GM12875 (cell line): ENCODE results near the gene GRID2.

Source experiments
- H3K4me3 ChIP-seq: one replicate; pipeline ENCODE4 v1.5.1; 2011; ENCODE audit warnings: low read depth, low read length, control low read depth
- TF ChIP-seq, protein P1 (sequence below): IDR thresholded peaks from 2 replicates; pipeline ENCODE4 v1.5.1; 2011; ENCODE audit warnings: low read depth, mild to moderate bottlenecking, control low read depth, inconsistent platforms, low read length, moderate library complexity, borderline replicate concordance; ENCODE audit not compliant: insufficient read depth

Gene GRID2

DNA sequence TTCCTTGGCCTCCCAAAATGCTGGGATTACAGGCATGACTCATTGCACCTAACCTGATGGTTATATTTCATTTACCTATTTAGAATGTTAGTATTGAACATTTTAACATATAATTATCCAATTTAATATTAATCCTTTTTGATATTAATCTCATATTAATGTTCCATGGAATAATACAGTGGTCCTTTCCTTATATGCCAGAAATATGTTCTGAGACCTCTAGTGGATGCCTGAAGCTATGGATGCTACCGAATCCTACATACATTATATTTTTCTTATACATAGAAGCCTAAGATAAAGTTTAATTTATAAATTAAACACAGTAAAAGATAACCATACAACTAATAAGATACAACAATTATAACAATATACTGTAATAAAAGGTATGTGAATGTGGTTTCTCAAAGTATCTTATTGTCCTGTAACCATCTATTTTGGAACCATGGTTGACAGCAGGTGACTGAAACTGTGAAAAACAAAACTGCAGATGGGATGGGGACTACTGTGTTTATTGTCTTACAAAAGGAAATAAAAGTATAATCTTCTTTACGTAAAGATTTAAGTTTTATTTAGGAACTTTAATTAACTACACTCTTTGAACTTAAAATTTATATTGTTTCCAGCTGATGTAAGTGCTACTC, 431.4 kb downstream of the GRID2 start:
- TF ChIP-seq, protein P1, sequence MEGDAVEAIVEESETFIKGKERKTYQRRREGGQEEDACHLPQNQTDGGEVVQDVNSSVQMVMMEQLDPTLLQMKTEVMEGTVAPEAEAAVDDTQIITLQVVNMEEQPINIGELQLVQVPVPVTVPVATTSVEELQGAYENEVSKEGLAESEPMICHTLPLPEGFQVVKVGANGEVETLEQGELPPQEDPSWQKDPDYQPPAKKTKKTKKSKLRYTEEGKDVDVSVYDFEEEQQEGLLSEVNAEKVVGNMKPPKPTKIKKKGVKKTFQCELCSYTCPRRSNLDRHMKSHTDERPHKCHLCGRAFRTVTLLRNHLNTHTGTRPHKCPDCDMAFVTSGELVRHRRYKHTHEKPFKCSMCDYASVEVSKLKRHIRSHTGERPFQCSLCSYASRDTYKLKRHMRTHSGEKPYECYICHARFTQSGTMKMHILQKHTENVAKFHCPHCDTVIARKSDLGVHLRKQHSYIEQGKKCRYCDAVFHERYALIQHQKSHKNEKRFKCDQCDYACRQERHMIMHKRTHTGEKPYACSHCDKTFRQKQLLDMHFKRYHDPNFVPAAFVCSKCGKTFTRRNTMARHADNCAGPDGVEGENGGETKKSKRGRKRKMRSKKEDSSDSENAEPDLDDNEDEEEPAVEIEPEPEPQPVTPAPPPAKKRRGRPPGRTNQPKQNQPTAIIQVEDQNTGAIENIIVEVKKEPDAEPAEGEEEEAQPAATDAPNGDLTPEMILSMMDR: no peak

DNA sequence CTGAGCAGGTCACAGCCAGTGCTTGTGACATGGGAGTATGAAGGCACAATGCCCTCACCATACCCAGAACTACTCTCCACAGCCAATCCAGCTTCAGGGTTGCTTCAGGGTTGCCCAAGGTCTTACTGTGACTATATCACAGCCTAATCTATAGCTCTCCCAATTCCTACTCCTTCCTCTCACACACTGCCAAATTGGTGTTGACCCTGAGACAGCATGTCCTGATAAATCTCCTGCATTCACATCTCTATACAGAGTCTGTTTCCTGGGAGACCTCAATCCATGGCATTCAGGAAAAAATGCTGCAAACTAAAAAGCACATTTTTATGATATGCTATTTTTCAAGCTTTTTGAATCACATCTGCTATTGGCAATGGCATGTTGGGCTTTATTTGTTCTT, 456.7 kb downstream of the GRID2 start:
- H3K4me3 ChIP-seq: no peak overlapping the region
- TF ChIP-seq, protein P1: no peak

More for the DNA sequence above, 431.4 kb downstream of the GRID2 start:
- H3K4me3 ChIP-seq: no peak overlapping the region

DNA sequence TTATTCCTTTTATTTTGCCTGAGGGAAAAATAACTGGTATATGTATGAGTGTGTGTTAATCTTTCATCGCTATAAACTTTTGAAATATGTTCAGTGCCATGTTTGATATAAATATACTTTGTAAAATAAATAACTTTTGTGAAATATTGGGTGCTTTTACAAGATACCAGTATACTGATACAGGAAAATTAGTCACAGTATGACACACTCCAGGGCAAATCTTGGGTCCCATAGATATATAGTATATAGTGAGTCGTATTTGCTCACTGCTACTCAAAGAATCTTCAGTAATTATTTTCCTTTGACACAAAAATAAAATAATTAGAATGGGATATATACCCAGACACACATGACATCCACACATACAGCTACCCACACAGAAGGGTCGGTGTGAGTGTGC, 472.3 kb downstream of the GRID2 start:
- no peak overlapping the region for H3K4me3 ChIP-seq
- TF ChIP-seq, protein P1: no peak

DNA sequence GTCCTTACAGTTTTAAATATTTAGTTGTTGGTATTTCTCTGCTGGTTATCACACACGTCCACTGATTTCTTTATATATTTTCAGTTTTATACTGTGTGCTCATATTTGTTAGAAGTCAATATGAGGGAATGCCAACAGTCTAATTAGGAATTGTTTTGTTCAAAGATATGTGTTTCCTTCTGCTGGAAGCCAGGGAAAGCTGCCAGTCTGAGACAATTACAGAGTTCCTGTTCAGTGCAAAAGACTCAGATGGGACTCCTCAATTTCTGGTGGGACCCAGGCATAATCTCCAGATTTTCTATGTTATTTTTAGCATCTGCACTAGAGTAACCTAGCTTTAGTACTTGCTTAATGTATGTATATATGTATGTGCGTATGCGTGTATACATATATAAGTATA, 486.0 kb downstream of the GRID2 start:
- TF ChIP-seq, protein P1: no peak
- H3K4me3 ChIP-seq: no peak overlapping the region

DNA sequence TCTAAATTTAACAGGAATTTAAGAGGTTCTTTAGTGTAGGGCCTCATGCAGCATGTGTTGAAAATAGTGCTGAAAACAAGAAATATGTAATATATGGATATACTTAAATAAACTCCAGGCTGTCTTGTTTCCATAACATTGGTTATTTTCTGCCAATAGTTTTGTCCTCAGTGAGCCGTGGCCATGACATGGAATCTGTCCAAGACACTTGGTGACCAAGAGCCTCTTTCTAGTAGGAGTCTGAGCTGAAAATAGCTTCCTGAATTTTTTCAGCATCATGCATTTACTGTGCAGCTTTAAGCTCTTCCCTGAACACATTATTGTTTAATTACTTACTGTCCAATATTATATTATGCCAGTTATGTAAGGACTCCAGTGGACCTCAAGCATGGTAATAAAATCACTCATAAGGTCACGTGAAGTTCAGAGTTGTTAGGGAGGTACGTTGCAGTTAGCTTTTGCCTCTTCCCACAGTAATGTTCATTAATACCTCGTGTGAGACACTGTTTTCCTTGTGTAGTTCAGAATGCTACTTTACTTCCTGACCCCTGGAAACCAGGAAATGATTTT, 488.2 kb downstream of the GRID2 start:
- H3K4me3 ChIP-seq: no peak overlapping the region
- TF ChIP-seq, protein P1: no peak

DNA sequence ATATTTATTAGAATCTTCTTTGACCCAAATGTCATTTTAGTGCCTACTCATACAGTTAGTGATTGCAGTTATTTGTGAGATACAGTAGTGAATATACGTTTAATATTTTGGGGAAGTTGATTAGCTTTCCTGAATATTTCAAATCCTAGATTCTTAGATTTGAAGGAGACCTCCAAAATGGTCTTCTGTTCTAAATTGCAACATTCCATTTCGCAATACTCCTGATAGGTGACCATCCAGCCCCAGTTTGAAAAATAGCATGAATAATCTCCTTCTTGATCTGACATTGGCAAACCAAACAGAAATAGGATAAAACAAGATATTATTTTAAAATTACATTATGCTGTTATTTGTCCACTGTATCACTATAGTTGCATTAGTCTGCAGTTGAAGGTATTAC, 505.6 kb downstream of the GRID2 start:
- no peak overlapping the region for H3K4me3 ChIP-seq
- TF ChIP-seq, protein P1: no peak

DNA sequence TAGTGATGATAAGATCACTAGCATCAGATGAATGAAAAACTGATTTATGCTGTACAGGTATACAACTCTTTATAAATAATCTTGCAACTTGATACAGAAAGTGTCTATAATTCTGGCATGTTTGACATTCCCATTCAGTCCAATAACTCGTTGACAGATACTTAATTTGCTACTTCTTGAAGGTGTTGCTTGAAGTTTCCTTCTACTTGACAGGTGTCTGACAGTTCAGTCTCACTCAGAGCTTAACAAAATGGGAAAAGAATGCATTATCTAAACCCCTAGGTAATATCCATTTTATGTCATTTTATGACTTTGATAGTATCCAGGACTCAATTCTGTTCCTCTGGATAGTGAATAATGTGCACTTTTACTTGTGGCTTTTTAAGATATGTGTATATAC, 508.9 kb downstream of the GRID2 start:
- TF ChIP-seq, protein P1: no peak
- H3K4me3 ChIP-seq: no peak overlapping the region
